Caco-2 (cell line): ENCODE measurements around the gene CLCC1. TPM values are rescaled to one million over a fixed set of nuclear protein-coding genes. Genes with fewer than 3 reads are reported as not detected.

Experiments
- BruUV-seq: library from RNA; stranded (reverse); fragments of 400-500 nt; replicated peaks from 2 replicates; lab custom pipeline; 2021; lab: Mats Ljungman, UMichigan
- CTCF ChIA-PET: fragments of 300-600 bp; sonication (Branson Sonifier 250); formaldehyde crosslinking; loops from one replicate; lab custom pipeline; 2022; ENCODE audit warnings: antibody characterized with exemption; lab: Charles Lee
- POLR2A ChIA-PET: fragments of 300-600 bp; sonication (Branson Sonifier 250); formaldehyde crosslinking; loops from one replicate; lab custom pipeline; 2022; ENCODE audit warnings: antibody characterized with exemption; lab: Charles Lee
- DNase-seq, 2 experiments: peaks; one replicate each; pipeline versions ENCODE4 v3.0.0 to v3.0.0-alpha.2; 2020 to 2022
- H3K27me3 ChIP-seq: replicated peaks from 2 replicates; pipeline ENCODE4 v1.6.0; 2011; ENCODE audit warnings: low read length; ENCODE audit not compliant: control insufficient read depth, insufficient read depth
- H3K36me3 ChIP-seq: 2 replicates; pipeline ENCODE4 v1.5.1; 2011; ENCODE audit warnings: low read length; ENCODE audit not compliant: control insufficient read depth, insufficient read depth
- H3K4me1 ChIP-seq: fragments of 250-450 bp; sonication (Bioruptor Pico); 2 replicates; pipeline ENCODE4 v1.5.1; 2020; ENCODE audit warnings: mild to moderate bottlenecking
- H3K4me3 ChIP-seq: 2 replicates; pipeline ENCODE4 v1.5.1; 2011; ENCODE audit warnings: low read depth, mild to moderate bottlenecking, control low read depth, low read length
- H3K9me3 ChIP-seq: fragments of 250-450 bp; sonication (Bioruptor Pico); 2 replicates; pipeline ENCODE4 v1.5.1; 2020; ENCODE audit warnings: mild to moderate bottlenecking, moderate library complexity
- H3K27ac Mint-ChIP-seq: one replicate; pipeline ENCODE4 v1.8.0; 2022; ENCODE audit warnings: mixed read lengths; ENCODE audit not compliant: unreplicated experiment
- H3K27me3 Mint-ChIP-seq: one replicate; pipeline ENCODE4 v1.8.0; 2022; ENCODE audit warnings: mixed read lengths; ENCODE audit not compliant: insufficient read depth, unreplicated experiment
- H3K36me3 Mint-ChIP-seq: one replicate; pipeline ENCODE4 v1.8.0; 2022; ENCODE audit warnings: mild to moderate bottlenecking, mixed read lengths; ENCODE audit not compliant: insufficient read depth, unreplicated experiment
- H3K4me1 Mint-ChIP-seq: one replicate; pipeline ENCODE4 v1.8.0; 2022; ENCODE audit warnings: low read depth, mixed read lengths; ENCODE audit not compliant: unreplicated experiment
- H3K4me3 Mint-ChIP-seq: one replicate; pipeline ENCODE4 v1.8.0; 2022; ENCODE audit warnings: mild to moderate bottlenecking, moderate library complexity, mixed read lengths; ENCODE audit not compliant: unreplicated experiment
- H3K9me3 Mint-ChIP-seq: one replicate; pipeline ENCODE4 v1.8.0; 2022; ENCODE audit warnings: mixed read lengths; ENCODE audit not compliant: unreplicated experiment
- intact Hi-C: fragments of 100-400 bp; cut with micrococcal nuclease; formaldehyde crosslinking; loops from one replicate; pipeline ENCODE4 v1.10.0; 2022; ENCODE audit not compliant: unreplicated experiment
- total RNA-seq: library from RNA; stranded (reverse); gene quantifications from 2 replicates; pipeline ENCODE4 v1.2.3, GENCODE V29; 2022
- TF ChIP-seq, protein P1 (sequence below), 2 experiments: fragments of 200-600 bp in 1 of 2; IDR thresholded peaks; 1 replicate in 1 of 2; 2 replicates in 1 of 2; pipeline versions ENCODE4 v1.5.1 to v1.8.0; 2011 to 2022; ENCODE audit warnings: antibody characterized with exemption in 1 of 2, control low read depth in 1 of 2, inconsistent platforms in 1 of 2, low read depth in 1 of 2, low read length in 1 of 2, mild to moderate bottlenecking in 1 of 2, moderate library complexity in 1 of 2; ENCODE audit not compliant: insufficient read depth in 1 of 2, severe bottlenecking in 1 of 2, unreplicated experiment in 1 of 2

The CLCC1 gene
- total RNA-seq, 1 experiment from 2014 or later, result 20.1 TPM

- ChIA-PET POLR2A (no interaction called here), CTCF (no interaction called here)
- Mint-ChIP-seq H3K4me1 (no peaks in the 10 kb centered on the region), H3K9me3 (no peaks in the 10 kb centered on the region), H3K36me3 (peaks cover 5% of the 10 kb centered on the region), H3K27me3 (no peaks in the 10 kb centered on the region), H3K27ac (no peak overlapping the region), H3K4me3 (no peak overlapping the region)
- Histone ChIP-seq H3K9me3 (no peaks in the 10 kb centered on the region), H3K27me3 (no peaks in the 10 kb centered on the region), H3K36me3 (no peaks in the 10 kb centered on the region), H3K4me1 (no peaks in the 10 kb centered on the region), H3K4me3 (no peak overlapping the region)
- no peak for DNase-seq
- intact Hi-C loops, result no loop called here
- TF ChIP-seq, protein P1, sequence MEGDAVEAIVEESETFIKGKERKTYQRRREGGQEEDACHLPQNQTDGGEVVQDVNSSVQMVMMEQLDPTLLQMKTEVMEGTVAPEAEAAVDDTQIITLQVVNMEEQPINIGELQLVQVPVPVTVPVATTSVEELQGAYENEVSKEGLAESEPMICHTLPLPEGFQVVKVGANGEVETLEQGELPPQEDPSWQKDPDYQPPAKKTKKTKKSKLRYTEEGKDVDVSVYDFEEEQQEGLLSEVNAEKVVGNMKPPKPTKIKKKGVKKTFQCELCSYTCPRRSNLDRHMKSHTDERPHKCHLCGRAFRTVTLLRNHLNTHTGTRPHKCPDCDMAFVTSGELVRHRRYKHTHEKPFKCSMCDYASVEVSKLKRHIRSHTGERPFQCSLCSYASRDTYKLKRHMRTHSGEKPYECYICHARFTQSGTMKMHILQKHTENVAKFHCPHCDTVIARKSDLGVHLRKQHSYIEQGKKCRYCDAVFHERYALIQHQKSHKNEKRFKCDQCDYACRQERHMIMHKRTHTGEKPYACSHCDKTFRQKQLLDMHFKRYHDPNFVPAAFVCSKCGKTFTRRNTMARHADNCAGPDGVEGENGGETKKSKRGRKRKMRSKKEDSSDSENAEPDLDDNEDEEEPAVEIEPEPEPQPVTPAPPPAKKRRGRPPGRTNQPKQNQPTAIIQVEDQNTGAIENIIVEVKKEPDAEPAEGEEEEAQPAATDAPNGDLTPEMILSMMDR (IDR thresholded peaks at IDR 0.05; ENCODE audit: insufficient read depth in 1 of 2, low read depth in 1 of 2, low read length in 1 of 2, severe bottlenecking in 1 of 2, unreplicated experiment in 1 of 2), result no peak
- BruUV-seq, result no TSS peak
Measured at GRCh38 chr1:108983114-108983513, 19.8 kb upstream of the CLCC1 start.

GRCh38 chr1:108976658-108977057 lies 13.4 kb upstream of the CLCC1 start:
- BruUV-seq, result no TSS peak
- TF ChIP-seq, protein P1 (IDR thresholded peaks at IDR 0.05; ENCODE audit: insufficient read depth in 1 of 2, low read depth in 1 of 2, low read length in 1 of 2, severe bottlenecking in 1 of 2, unreplicated experiment in 1 of 2), result no peak

GRCh38 chr1:108972951-108973350 lies 9.7 kb upstream of the CLCC1 start:
- Histone ChIP-seq H3K4me1 (no peaks in the 10 kb centered on the region), H3K4me3 (no peak overlapping the region), H3K36me3 (no peaks in the 10 kb centered on the region; the same call in 1 of the 2 replicates), H3K27me3 (no peaks in the 10 kb centered on the region), H3K9me3 (no peaks in the 10 kb centered on the region)
- Mint-ChIP-seq H3K36me3 (no peaks in the 10 kb centered on the region), H3K4me3 (no peak overlapping the region), H3K4me1 (no peaks in the 10 kb centered on the region), H3K27ac (no peak overlapping the region), H3K9me3 (no peaks in the 10 kb centered on the region), H3K27me3 (no peaks in the 10 kb centered on the region)
- ChIA-PET CTCF (no interaction called here), POLR2A (no interaction called here)
- TF ChIP-seq, protein P1 (IDR thresholded peaks at IDR 0.05; ENCODE audit: insufficient read depth in 1 of 2, low read depth in 1 of 2, low read length in 1 of 2, severe bottlenecking in 1 of 2, unreplicated experiment in 1 of 2), result no peak
- BruUV-seq, result no TSS peak
- intact Hi-C loops, result no loop called here
- no peak for DNase-seq

More at GRCh38 chr1:108976658-108977057, 13.4 kb upstream of the CLCC1 start:
- H3K4me1 Mint-ChIP-seq, result no peaks in the 10 kb centered on the region
- Histone ChIP-seq H3K9me3 (no peaks in the 10 kb centered on the region), H3K4me1 (no peaks in the 10 kb centered on the region), H3K4me3 (no peak overlapping the region), H3K36me3 (no peaks in the 10 kb centered on the region), H3K27me3 (no peaks in the 10 kb centered on the region)
- H3K27me3 Mint-ChIP-seq, result no peaks in the 10 kb centered on the region
- no peaks in the 10 kb centered on the region for H3K9me3 Mint-ChIP-seq
- H3K36me3 Mint-ChIP-seq, result no peaks in the 10 kb centered on the region
- DNase-seq, result no peak
- intact Hi-C loops, result no loop called here
- no peak overlapping the region for H3K4me3 Mint-ChIP-seq
- H3K27ac Mint-ChIP-seq, result no peak overlapping the region
- ChIA-PET CTCF (no interaction called here), POLR2A (no interaction called here)
